HuH-7 (cell line): ENCODE results near the gene RGS12.
"Not testable (repeated sequence)": the region's sequence is repeated elsewhere in the genome, so short reads cannot be mapped to it uniquely, and the experiment has no call there.

ENCODE experiments used
- DNase-seq: peaks from one replicate; pipeline ENCODE4 v3.0.0; 2011; ENCODE audit warnings: low spot score

Gene RGS12

GRCh38 chr4:3296651-3297050 lies 3.8 kb downstream of the RGS12 start:
- no peak for DNase-seq

GRCh38 chr4:3297066-3297859 lies 4.4 kb downstream of the RGS12 start:
- DNase-seq = no peak

- DNase-seq = no peak
Measured at GRCh38 chr4:3299122-3299975, 6.5 kb downstream of the RGS12 start.

GRCh38 chr4:3299976-3300671 lies 7.3 kb downstream of the RGS12 start:
- no peak for DNase-seq

- DNase-seq = not testable (repeated sequence)
Measured at GRCh38 chr4:3300882-3301281, 8.1 kb downstream of the RGS12 start.

- DNase-seq = no peak
Measured at GRCh38 chr4:3301450-3302172, 8.8 kb downstream of the RGS12 start.

GRCh38 chr4:3302173-3302785 lies 9.5 kb downstream of the RGS12 start:
- DNase-seq = no peak

- no peak for DNase-seq
Measured at GRCh38 chr4:3302786-3303564, 10.2 kb downstream of the RGS12 start.

- no peak for DNase-seq
Measured at GRCh38 chr4:3303565-3303824, 10.7 kb downstream of the RGS12 start.

GRCh38 chr4:3303923-3304710 lies 11.3 kb downstream of the RGS12 start:
- no peak for DNase-seq

GRCh38 chr4:3304831-3305609 lies 12.2 kb downstream of the RGS12 start:
- no peak for DNase-seq

- DNase-seq = no peak
Measured at GRCh38 chr4:3305610-3306371, 13.0 kb downstream of the RGS12 start.

- no peak for DNase-seq
Measured at GRCh38 chr4:3306450-3306849, 13.6 kb downstream of the RGS12 start.

GRCh38 chr4:3307060-3307459 lies 14.2 kb downstream of the RGS12 start:
- DNase-seq = no peak

GRCh38 chr4:3307486-3307885 lies 14.7 kb downstream of the RGS12 start:
- DNase-seq = no peak

GRCh38 chr4:3307891-3308575 lies 15.2 kb downstream of the RGS12 start:
- DNase-seq = no peak

- no peak for DNase-seq
Measured at GRCh38 chr4:3308691-3309090, 15.9 kb downstream of the RGS12 start.
